ENCODE results near the gene PRKG1.

GRCh38 chr10:51246156-51246555, 171.9 kb downstream of the PRKG1 start:
- TF ChIP-seq EZH2 (IDR thresholded peaks at IDR 0.05; ENCODE audit: insufficient read depth, poor library complexity, severe bottlenecking) (no peak), EZH2phosphoT487 (IDR thresholded peaks at IDR 0.05; ENCODE audit: insufficient read depth, low read depth) (no peak)

Measured in GM23248 (cell line).